ENCODE results near the gene FGF22.

DNA sequence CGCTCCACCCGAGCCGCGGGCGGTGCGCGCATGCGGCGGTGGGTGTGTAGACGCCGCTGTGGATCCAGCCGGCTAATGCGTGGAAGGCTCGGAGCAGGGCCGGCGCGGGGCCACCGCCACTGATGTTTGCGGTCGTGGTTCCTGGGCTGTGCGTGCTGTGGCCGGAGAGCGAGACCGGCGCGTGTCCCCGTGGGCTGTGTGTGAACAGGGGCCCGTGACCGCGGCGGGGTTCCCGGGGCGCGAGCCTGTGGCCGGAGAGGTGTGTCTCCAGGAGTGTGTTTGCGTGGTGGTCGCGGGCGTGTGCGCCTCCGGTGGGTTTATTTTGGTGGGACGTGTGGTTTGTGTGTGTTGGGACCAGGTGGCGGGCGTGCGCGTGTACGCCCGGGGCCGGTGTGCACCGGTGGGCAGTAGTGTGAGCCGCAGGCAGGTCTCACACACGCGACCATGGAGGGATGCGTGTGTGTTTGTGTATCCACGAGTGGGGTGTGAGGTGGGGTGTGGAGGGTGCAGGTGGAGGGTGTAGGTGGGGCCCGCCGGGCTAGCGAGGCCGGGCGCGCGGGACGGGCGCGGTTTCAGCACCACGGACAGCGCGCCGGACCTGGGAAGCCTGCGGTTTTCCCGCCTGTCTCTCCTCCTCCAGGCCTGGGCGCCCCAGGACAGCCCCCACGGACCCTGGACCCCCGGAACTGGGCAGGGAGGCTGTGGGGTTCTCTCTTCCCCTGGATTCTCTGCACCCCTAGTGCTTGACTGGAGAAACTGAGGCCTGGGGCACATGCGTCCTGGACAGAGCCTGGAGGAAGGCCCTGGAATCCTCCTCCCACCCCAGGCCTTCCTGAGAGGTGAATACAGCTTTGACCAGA is 48.4 kb upstream of the FGF22 start:
- TF ChIP-seq, protein P1, sequence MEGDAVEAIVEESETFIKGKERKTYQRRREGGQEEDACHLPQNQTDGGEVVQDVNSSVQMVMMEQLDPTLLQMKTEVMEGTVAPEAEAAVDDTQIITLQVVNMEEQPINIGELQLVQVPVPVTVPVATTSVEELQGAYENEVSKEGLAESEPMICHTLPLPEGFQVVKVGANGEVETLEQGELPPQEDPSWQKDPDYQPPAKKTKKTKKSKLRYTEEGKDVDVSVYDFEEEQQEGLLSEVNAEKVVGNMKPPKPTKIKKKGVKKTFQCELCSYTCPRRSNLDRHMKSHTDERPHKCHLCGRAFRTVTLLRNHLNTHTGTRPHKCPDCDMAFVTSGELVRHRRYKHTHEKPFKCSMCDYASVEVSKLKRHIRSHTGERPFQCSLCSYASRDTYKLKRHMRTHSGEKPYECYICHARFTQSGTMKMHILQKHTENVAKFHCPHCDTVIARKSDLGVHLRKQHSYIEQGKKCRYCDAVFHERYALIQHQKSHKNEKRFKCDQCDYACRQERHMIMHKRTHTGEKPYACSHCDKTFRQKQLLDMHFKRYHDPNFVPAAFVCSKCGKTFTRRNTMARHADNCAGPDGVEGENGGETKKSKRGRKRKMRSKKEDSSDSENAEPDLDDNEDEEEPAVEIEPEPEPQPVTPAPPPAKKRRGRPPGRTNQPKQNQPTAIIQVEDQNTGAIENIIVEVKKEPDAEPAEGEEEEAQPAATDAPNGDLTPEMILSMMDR (IDR thresholded peaks at IDR 0.05), result no peak
- TF ChIP-seq POLR2A (IDR thresholded peaks at IDR 0.05), result no peak

Data from esophagus squamous epithelium (tissue), 4 donors.